Omental fat pad (tissue), 4 donors: ENCODE measurements around the gene NCAPD3. TPM values are rescaled to one million over a fixed set of nuclear protein-coding genes. Genes with fewer than 3 reads are reported as not detected.

Experiments used
- ATAC-seq: fragments of 150-250 bp; one replicate; pipeline ENCODE4 v1.9.1; 2016; ENCODE audit warnings: mild to moderate bottlenecking, moderate library complexity; ENCODE audit not compliant: low FRiP score
- DNase-seq: peaks from one replicate; pipeline ENCODE4 v3.0.0-alpha.2; 2019; ENCODE audit warnings: low spot score
- total RNA-seq, 4 donors: library from RNA; depleted of rRNA; stranded (reverse); fragments of >200 nt; gene quantifications; one replicate each; pipeline ENCODE4 v1.1.0, GENCODE V29; 2016
- TF ChIP-seq, protein P1 (sequence below), 3 donors: fragments of 450-650 bp; IDR thresholded peaks; one replicate each; pipeline ENCODE4 v1.5.1; 2016 to 2017; ENCODE audit warnings: antibody characterized with exemption in 3 of 3, mild to moderate bottlenecking in 3 of 3, moderate library complexity in 2 of 3

Gene NCAPD3
- total RNA-seq, 4 donors from 2014 or later: 10.4 to 14.3 (median 11.2) TPM

DNA sequence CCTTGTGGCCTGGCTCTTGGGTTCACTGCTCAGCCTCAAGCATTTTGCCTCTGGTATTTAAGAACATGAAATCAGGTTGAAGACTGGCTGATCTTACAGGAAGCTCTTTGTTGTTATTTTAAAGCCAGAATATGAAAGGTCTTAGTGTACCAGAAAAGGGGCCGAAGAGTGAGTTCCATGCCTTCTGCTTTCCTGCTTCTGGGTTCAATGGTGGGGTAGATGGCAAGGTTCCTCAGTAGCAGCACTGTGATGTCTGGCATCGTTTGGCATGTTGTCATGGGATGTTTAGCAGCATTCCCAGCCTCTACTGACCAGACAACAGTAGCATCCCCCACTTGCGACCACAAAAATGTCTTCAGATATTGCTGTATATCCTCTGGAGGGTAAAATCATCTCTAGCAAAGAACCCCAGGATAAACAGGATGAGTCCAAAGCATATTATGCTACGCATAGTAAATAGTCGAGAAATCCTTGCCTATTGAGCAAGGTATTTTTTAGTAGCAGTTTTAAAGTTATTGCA lies 3.1 kb upstream of the NCAPD3 start:
- DNase-seq (no peak), ATAC-seq (no peak)
- TF ChIP-seq, protein P1, sequence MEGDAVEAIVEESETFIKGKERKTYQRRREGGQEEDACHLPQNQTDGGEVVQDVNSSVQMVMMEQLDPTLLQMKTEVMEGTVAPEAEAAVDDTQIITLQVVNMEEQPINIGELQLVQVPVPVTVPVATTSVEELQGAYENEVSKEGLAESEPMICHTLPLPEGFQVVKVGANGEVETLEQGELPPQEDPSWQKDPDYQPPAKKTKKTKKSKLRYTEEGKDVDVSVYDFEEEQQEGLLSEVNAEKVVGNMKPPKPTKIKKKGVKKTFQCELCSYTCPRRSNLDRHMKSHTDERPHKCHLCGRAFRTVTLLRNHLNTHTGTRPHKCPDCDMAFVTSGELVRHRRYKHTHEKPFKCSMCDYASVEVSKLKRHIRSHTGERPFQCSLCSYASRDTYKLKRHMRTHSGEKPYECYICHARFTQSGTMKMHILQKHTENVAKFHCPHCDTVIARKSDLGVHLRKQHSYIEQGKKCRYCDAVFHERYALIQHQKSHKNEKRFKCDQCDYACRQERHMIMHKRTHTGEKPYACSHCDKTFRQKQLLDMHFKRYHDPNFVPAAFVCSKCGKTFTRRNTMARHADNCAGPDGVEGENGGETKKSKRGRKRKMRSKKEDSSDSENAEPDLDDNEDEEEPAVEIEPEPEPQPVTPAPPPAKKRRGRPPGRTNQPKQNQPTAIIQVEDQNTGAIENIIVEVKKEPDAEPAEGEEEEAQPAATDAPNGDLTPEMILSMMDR (IDR thresholded peaks at IDR 0.05): no peak

DNA sequence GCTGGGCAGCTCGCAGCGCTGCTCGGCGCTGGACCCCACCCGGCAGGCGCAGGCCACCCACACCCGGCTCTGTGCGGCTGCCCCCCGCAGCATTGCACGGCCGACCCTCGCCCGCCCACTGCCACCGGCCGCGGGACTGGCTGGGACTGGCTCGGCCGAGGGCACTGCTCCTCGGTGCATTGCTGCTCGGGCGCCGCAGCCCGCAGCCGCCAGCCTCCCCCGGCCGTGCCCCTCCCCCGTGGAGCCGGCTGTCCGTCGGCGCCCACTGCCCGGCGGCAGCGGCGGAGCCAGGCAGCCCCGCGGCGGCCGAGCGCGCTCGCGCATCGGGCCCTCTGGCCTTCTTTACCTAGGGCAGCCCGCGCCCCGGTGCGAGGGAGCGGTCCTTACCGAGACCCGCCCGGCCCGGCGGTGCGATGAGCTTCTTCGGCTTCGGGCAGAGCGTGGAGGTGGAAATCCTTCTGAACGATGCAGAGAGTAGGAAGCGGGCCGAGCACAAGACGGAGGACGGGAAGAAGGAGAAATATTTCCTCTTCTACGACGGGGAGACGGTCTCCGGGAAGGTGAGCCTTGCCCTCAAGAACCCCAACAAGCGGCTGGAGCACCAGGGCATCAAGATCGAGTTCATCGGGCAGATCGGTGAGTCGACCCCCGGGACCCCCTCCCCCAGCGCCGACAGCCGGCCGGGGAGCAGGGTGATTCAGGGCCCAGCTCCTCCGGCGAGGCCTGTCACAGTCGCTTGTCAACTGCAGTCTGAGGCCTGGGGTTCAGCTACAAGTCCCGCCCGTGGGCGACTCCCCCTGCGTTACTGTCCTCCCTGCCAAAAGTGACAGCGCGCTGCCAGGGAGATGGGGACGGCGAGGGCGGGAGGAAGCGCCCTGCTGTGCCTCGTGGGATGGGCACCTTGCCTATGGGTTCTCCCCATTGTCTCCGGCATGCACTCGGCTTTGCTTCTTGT lies 1.2 kb upstream of the NCAPD3 start:
- DNase-seq (no peak), ATAC-seq (peak; percentile 53)
- TF ChIP-seq, protein P1 (IDR thresholded peaks at IDR 0.05): no peak

DNA sequence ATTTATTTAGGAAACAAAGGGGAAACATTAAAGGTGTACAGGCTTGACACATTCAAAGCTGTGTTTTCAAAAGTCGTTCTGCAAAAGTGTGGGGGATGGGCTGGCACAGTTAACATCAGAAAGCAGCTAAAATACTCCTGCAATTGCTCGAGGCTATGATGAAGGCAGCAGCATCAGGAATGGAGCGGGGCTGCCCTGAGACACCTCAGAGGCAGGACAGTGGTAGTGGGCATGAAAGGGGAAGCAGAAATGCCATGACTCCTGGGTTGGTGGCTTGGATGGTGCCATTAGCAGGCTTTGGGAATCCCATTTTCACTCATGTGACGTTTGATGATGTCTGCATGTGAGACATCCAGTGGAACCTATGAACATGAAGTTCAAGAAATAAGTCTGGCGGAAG lies 646 bp downstream of the NCAPD3 start:
- DNase-seq: no peak
- no peak for ATAC-seq
- TF ChIP-seq, protein P1 (IDR thresholded peaks at IDR 0.05): no peak

DNA sequence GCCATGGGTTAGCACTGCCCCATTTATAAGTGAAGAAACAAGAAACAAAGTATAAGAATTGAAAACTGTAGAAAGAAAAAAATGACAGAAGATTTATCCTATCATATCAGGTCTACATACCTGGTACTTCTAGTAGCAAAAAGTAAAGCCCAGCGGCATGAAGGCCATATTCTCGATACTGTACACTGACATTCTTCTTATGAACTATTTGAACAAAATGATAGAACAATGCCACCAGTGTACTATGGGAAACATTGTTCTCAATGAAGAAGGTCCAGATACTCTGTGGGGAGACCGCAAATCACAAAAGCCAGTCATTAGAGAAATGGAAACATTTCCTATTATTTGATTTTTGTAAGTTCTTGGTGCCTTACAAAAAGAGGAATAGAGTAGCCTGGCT lies 7.0 kb downstream of the NCAPD3 start:
- DNase-seq (no peak), ATAC-seq (no peak)
- TF ChIP-seq, protein P1 (IDR thresholded peaks at IDR 0.05): no peak

DNA sequence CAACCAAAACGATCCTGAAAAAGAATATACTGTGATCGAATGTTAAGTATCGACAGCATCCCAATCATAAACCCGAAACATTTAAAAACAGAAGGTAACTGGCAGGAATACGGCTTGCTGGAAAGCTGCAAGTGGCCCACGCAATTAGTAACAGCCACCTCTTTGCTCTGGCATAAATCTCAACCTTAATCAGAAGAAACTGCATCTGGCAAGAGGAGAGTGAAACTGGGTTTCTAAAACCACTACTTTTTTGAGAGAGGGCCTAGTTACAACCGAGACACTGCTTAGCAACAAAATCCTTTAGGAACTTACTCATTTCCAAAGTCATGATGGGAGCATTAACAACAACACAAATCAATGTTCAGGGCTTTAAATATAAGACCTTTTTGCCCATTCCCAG lies 7.9 kb downstream of the NCAPD3 start:
- TF ChIP-seq, protein P1 (IDR thresholded peaks at IDR 0.05): no peak
- no peak for DNase-seq
- ATAC-seq: no peak

DNA sequence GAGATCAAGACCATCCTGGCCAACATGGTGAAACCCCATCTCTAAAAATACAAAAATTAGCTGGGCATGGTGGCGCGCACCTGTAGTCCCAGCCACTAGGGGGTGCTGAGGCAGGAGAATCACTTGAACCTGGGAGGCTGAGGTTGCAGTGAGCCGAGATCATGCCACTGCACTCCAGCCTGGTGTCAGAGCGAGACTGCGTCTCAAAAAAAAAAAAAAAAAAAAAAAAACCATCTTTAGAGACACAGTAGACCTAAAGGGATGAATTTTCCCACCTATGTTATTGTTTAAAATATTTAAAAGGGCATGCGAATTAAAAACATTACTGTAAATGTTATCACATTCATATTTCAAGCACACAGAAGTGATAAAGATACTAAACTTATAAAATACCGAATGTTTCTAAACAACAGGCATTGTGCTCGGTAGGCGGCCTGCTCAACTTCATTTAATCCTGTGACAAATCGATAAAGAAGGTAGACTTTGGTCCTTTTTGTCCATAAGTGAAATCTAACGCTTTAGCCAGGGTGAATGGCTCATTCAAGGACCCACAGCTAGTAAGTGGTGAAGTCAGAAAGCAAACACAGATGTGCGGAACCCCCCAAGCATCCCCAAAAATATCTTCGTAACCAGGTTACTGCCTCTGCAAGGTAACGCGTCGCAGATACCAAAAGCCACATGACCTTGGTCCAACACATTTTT lies 16.1 kb downstream of the NCAPD3 start:
- TF ChIP-seq, protein P1 (IDR thresholded peaks at IDR 0.05): peak in 1 of 3 donors; percentile 40
- DNase-seq (no peak), ATAC-seq (no peak)
